ENCODE measurements around the gene AMOTL2.

The AMOTL2 gene

GRCh38 chr3:134392336-134392983 is 18.2 kb upstream of the AMOTL2 start:
- no peaks in the 10 kb centered on the region for H3K27me3 ChIP-seq (ENCODE audit: insufficient read depth, poor library complexity, severe bottlenecking)
- DNase-seq (ENCODE audit: low read depth in 1 of 2, low spot score in 1 of 2), result no peak
- no peak overlapping the region for H3K27ac ChIP-seq (replicated peaks)
- no peak for TF ChIP-seq GABPA (IDR thresholded peaks at IDR 0.05; ENCODE audit: low read depth)
- no peak for TF ChIP-seq SPI1 (IDR thresholded peaks at IDR 0.05; ENCODE audit: borderline replicate concordance, low read depth)
- TF ChIP-seq, protein P1, sequence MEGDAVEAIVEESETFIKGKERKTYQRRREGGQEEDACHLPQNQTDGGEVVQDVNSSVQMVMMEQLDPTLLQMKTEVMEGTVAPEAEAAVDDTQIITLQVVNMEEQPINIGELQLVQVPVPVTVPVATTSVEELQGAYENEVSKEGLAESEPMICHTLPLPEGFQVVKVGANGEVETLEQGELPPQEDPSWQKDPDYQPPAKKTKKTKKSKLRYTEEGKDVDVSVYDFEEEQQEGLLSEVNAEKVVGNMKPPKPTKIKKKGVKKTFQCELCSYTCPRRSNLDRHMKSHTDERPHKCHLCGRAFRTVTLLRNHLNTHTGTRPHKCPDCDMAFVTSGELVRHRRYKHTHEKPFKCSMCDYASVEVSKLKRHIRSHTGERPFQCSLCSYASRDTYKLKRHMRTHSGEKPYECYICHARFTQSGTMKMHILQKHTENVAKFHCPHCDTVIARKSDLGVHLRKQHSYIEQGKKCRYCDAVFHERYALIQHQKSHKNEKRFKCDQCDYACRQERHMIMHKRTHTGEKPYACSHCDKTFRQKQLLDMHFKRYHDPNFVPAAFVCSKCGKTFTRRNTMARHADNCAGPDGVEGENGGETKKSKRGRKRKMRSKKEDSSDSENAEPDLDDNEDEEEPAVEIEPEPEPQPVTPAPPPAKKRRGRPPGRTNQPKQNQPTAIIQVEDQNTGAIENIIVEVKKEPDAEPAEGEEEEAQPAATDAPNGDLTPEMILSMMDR (IDR thresholded peaks at IDR 0.05; ENCODE audit: insufficient read depth, low read length), result no peak
- no peak for TF ChIP-seq POLR2AphosphoS5 (IDR thresholded peaks at IDR 0.05; ENCODE audit: low read depth)
- TF ChIP-seq REST (IDR thresholded peaks at IDR 0.05; ENCODE audit: insufficient replicate concordance, low read depth), result no peak
- H3K4me3 ChIP-seq (replicated peaks; ENCODE audit: insufficient read depth, low read length), result no peak overlapping the region

DNA sequence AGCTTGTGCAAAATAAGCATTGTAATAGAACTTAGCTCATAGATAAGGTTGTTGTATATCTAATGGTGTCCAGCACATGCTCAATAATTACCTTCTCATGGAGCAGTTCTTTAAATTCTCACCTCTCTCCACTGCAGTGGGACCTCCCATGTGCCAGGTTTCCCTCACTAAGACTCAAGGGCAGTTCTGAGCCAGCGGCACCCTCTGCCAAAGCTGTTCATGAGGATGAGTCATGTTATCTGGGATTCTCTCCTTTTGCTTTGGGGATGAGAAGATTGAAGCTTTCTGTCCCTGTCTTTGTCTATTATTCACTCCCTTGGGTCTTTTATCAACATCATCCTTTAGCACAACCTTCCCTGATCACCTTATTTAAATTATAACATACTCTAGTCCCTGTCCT is 15.6 kb upstream of the AMOTL2 start:
- TF ChIP-seq POLR2AphosphoS5 (IDR thresholded peaks at IDR 0.05; ENCODE audit: low read depth) (no peak), REST (IDR thresholded peaks at IDR 0.05; ENCODE audit: insufficient replicate concordance, low read depth) (no peak), SPI1 (IDR thresholded peaks at IDR 0.05; ENCODE audit: borderline replicate concordance, low read depth) (no peak), GABPA (IDR thresholded peaks at IDR 0.05; ENCODE audit: low read depth) (no peak)
- TF ChIP-seq, protein P1 (IDR thresholded peaks at IDR 0.05; ENCODE audit: insufficient read depth, low read length), result no peak
- Histone ChIP-seq H3K4me3 (replicated peaks; ENCODE audit: insufficient read depth, low read length) (no peak overlapping the region), H3K27ac (replicated peaks) (no peak overlapping the region), H3K27me3 (ENCODE audit: insufficient read depth, poor library complexity, severe bottlenecking) (no peaks in the 10 kb centered on the region)
- DNase-seq (ENCODE audit: low read depth in 1 of 2, low spot score in 1 of 2), result no peak

- DNase-seq (ENCODE audit: low read depth in 1 of 2, low spot score in 1 of 2), result no peak
- no peaks in the 10 kb centered on the region for H3K27me3 ChIP-seq (ENCODE audit: insufficient read depth, poor library complexity, severe bottlenecking)
- no peak overlapping the region for H3K4me3 ChIP-seq (replicated peaks; ENCODE audit: insufficient read depth, low read length)
- TF ChIP-seq, protein P1 (IDR thresholded peaks at IDR 0.05; ENCODE audit: insufficient read depth, low read length), result no peak
- TF ChIP-seq POLR2AphosphoS5 (IDR thresholded peaks at IDR 0.05; ENCODE audit: low read depth) (no peak), GABPA (IDR thresholded peaks at IDR 0.05; ENCODE audit: low read depth) (no peak), SPI1 (IDR thresholded peaks at IDR 0.05; ENCODE audit: borderline replicate concordance, low read depth) (no peak)
- H3K27ac ChIP-seq (replicated peaks), result no peak overlapping the region
Observed at GRCh38 chr3:134388788-134389485, 14.7 kb upstream of the AMOTL2 start.

All from HL-60 (cell line).